HG03342 (cell line): Measurements from ENCODE around the gene ST6GALNAC4.
"Not testable (repeated sequence)": the region's sequence is repeated elsewhere in the genome, so short reads cannot be mapped to it uniquely, and the experiment has no call there.

Experiments used
- ATAC-seq: cut with Tn5 transposase; IDR thresholded peaks from one replicate; pipeline ENCODE4 v1.9.1; 2021; ENCODE audit warnings: mild to moderate bottlenecking, moderate library complexity; ENCODE audit not compliant: unreplicated experiment

ST6GALNAC4 gene

DNA sequence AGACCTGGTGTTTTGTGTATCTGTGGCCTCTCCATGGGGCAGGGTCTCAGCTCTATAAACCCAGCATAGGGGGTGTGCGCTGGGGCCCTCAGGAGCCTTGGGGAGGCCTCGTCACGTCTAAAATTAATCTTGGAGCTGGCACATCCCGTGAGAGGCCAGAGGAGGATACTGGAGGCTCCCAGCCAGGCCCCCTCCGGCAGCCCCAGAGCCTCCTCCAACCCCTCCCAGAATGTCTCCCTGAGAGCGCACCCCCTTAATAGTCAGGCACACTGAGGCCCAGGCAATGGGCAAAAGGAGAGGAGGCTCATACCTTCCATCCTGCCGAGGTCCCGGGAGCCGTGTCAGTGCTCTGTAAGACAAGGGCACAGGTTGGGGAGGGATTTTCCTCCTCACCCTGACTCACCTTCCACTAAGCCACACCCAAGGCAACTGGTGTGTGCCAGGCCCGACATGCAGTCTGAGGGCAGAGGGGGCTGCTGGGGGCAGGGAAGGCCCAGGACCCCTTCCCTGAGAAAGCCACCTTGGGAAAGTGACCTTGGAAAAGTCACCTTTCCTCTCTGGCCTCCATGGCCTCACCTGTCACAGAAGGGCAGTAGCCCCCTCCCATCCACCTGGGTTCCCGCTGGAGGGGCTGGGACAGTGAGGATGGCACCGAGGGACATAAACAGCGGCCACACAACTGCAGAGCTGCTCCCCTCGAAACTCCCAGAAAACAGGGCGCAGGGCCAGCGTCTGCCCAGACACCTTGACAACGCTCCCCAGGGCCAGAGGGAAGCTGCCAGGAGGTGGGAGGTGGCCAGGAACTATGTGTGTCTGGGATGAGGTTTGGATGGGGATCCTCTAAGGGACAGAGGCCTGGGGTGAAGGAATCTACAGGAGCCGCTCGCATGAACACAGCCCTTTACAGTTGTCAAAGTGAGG is 42.3 kb downstream of the ST6GALNAC4 start:
- no peak for ATAC-seq

DNA sequence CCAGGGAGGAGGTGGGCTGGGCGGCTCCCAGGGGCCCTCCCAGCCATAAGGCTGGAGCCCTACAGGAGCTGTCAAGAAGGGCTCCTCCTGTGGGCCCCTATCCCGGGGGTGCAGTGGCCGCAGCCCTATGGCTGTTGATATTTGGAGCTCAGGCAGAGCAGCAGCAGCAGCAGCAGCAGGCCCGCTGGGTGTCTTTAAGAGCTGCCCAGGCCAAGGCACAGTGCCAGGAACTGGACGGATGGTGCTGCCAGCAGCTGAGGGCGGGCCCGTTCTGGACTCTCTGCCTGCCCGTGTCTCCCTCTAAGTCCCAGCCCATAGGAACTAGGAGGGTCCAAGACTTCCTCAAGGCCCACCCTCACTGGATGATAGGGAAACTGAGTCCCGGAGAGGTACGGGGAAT is 43.0 kb downstream of the ST6GALNAC4 start:
- no peak for ATAC-seq

DNA sequence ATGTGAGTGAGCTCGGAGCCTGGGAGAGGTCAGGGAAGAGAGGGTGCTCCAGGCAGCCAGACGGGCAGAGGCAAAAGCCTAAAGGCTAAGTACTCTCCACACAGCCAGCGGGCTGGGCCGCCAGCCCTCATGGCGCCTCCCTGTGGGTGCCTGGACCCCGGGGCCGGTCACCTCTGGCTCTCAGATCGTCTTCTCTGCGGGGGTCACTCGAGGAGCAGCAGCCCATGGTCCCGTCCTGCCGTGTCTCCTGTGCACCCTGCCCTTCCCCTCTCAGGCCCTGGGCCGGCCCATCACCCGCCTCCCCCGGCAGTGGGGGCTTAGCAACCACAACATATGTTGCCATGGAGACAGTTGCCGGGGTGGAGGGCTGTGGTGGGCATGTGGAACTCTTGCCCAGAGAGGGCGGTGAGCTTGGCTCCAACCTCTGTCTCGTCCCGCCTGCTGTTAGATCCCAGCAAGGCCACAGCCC is 43.6 kb downstream of the ST6GALNAC4 start:
- ATAC-seq, result no peak

DNA sequence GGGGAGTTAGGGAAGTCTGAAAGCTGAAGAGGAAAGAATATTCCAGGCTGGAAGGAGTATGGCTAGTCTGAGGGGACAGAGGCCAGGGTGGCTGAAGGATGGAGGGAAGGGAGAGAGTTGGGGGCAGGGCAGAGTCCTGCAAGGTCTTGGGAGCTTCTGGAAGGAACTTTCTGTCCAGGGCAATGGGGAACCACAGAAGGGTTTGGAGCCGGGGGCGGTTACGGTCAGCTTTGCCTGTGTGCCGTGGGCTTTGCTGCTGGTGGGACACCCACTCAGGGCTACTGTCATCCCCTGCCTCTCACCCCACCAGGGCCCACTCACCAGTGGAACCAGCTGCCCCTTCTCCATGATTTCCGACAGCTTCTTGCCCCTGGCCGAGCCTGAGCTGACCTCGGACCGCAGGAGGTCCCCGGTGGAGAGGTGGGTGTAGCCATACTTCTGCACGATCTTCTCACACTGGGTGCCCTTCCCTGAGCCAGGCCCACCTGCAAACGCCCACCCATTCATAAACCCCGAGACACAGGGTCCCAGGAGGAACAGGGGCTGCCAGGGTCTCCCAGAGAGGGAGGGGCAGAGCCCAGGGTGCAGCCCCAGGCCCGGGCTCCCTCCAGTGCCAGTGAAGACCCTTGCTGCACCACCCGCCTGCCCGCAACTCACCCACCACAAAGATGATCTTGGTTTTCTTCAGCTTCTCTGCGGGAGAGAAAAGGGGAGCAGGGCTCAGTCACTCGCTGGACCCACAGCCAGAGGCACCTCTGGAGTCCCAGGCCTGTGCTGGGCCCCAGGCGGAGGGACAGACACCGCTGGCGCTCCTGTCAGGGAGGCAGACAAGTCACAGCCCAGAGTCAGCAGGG is 44.2 kb downstream of the ST6GALNAC4 start:
- no peak for ATAC-seq

DNA sequence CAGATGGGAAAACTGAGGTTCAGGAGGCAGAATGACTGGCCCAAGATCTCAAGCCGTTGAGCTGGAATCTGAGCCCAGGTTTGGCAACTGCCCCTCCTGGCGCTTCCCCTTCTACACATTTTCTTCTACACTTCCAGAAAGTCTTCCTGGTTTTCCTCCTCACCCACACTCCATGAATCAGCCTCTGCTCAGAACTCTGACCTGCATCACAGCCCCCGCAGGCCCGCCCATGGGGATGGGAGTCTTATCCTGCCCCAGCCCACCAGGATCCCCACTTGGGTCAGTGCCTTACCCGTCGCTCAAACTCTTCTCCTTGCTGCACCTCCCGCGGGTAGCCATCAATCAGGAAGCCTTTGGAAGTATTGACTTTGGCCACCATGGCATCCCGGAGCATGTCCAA is 45.3 kb downstream of the ST6GALNAC4 start:
- ATAC-seq, result no peak

DNA sequence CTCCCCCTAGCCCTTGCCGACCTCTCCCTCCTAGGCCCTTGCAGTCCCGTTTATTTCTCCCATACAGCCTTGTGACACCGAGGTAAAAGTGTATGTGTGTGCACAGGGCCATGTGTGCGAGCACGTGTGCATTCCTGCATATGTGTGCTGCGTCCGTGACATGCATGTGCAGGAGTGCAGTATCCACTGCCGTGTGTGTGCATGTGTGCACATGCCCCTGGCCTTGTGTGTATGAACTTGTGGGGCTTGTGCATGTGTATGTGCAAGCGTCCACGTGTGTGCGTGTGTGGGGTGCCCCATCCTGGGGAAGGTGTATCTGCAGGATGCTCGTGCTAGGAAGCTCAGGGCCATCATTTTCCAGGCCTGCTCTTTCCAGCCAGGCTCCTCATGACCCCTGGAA is 46.0 kb downstream of the ST6GALNAC4 start:
- no peak for ATAC-seq

DNA sequence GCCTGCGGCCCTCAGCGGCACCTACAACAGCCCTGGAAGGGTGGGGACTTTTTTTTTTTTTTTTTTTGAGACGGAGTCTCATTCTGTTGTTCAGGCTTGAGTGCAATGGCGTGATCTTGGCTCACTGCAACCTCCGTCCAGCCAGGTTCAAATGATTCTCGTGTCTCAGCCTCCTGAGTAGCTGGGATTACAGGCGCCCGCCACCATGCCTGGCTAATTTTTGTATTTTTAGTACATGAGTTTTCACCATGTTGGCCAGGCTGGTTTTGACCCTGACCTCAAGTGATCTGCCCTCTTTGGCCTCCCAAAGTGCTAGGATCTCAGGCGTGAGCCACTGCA is 46.7 kb downstream of the ST6GALNAC4 start:
- not testable (repeated sequence) for ATAC-seq

DNA sequence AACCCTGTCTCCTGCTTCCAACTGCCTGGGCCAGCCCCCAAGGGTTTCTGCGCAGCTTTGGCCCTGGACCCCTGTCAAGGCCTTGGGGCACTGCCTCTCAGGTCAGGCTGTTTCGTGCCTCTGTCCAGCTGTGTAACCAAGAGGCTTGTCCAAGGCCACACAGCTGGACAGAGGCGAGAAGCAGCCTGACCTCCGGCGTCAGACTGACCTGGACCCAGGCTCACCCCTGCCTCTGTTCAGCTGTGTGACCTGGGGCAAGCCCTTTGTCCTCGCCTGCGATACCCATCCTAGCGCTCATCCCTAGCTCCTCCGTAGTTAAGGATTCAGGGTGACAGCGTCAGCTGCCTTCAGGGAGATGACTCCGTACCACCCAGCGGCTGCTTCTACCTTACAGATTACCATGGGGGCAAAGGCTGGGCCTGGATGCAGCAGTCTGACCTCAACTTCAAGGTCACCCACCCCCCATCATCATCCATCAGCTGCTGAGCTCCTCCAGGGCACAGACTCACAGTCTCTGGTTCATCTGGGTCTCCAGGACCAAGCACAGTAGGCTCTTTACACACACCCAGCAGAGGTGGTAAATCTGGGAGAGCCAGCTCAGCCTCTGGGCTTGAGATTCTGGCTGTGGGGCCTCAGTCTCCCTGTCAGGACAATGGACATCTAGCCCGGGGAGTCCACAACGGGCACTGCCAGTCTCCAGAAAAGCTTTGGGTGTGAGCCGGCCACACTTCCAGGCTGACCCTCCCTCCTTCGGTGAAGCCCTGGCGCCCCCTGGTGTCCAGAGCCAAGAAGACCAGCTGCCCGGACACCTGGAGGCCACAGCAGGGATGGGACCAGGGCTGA is 47.3 kb downstream of the ST6GALNAC4 start:
- ATAC-seq, result no peak

DNA sequence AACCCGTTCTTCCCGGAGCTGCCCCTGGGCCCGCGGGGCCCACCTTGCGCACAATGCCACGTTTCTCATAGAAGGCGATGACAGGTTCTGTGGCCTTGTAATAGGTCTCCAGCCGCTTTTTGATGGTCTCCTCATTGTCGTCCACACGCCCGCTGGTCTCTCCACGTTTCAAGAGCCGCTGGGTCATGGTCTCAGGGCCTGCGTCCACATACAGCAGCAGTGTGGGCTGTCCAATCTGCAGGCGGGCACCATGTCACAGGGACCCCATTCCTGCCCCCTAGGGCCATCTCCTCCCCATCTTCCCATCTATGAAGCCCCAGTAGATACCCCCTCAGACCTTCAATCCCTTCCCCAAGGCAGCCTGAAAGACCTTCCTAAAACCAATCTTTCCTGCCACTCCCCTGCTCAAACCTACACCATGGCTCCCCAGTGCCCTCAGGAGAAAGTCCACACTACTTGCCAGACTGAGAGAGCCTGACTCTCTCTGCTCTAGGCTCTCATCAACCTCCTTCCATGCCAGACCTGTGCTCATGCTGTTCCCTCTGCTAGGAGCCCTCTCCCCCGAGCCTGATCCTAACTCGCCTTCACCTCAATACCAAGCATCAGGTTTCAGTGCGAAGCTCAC is 48.5 kb downstream of the ST6GALNAC4 start:
- no peak for ATAC-seq

DNA sequence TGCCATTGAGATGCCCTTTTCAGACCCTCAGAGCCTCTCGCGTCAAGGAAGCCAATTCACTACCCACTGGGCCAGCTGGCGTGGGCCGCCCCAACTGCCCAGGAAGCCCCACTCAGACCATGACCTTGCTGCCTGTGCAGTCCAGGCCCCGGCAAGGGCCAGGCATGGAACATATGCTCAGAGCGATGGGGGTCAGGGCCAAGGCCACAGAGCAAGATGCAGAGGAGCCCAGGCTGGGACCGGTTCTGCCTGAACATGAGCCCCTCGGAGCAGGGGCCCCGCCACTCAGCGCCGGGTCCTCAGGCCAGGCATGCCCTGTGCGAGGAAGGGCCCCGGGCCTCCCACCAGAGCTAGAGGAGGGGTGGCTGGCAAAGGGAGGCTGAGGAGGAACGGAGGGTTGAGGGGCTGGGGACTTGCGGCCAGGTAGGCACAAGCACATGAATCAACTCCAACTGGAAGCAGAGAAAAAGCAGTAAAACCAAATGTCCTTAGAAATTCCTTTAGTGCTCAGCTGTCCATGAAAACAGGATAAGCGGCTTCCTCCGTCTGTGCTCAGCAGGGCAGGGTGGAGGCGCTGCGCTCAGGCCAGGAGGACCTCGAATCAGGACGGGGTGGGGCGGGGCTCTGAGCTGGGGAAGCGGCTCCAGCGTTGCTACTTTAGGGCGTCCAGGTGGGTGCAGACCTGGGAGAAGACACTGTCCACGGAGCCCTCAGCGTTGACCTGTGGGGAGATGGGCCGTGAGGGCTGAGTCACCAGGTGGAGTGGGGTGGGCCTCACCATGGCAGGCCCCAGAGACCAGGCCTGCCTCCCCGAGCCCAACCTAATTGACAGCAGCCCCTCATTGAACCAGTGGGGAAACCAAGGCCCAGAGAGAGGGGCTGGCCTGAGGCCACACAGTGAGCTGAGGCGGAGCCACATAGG is 49.2 kb downstream of the ST6GALNAC4 start:
- ATAC-seq, result no peak

DNA sequence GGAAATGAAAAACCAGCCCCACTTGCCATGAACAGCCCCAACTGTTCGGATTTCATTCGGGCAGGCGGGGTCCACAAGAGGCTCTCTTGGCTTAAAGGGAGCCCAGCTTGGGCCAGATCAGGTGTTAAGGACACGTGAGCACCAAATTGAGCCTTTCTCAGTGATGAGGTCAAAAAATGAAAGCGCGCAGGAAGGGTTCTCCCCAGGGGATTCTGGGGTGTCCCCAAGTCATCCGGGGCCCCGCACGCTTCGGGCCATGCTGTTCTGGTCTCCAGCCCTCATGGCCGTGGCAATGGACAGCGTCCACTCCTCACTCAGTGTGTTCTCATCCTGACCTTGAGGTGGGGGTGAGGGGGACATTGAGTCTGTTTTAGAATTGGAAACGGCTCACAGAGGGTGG is 50.3 kb downstream of the ST6GALNAC4 start:
- no peak for ATAC-seq

DNA sequence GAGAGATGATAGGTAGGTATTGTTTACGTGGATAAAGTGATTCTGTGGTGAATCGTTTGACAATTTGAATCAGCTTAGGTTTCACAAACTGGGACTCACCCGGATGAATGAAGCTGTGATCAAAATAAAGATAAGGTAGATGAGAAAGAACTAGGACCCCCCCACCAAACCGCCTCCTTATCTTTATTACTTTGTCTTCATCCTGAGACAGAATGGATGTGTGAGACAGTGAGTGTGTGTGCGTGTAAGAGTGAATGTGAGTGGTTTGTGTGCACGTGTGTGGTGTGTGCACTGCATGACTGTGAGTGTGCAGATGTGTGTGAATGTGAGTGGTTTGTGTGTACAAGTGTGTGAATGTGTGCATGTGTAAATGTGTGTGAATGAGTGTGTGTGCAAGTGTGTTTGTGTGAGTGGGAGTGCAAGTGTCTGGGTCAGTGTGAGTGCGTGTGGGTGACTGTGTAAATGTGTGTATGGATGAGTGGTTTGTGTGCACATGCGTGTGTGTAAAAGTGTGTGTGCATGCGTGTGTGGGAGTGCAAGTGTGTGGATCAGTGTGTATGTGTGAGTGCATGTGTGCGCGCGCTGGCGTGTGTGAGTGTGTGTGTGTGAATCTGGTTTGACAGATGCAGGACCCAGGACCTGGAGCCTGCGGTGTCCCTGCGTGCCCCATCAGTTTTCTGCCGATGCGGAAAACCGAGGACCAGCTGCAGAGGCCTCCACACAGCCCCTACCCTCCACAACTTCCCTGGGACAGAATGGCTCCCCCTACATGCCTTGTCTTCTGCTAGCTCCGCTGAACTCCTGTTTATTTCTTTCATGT is 51.0 kb downstream of the ST6GALNAC4 start:
- no peak for ATAC-seq

DNA sequence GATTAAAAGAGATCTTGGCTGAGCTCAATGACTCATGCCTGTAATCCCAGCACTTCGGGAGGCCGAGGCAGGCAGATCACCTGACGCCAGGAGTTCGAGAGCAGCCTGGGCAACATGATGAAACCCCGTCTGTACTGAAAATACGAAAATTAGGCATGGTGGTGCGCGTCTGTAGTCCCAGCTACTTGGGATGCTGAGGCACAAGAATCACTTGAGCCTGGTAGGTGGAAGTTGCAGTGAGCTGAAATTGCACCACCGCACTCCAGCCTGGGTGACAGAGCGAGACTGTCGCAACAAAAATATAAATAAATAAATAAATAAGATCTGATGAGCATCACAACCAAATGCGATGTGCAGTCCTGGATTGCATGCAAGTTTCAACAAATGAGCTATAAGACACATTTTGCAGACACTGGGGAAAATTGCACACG is 53.6 kb downstream of the ST6GALNAC4 start:
- no peak for ATAC-seq

DNA sequence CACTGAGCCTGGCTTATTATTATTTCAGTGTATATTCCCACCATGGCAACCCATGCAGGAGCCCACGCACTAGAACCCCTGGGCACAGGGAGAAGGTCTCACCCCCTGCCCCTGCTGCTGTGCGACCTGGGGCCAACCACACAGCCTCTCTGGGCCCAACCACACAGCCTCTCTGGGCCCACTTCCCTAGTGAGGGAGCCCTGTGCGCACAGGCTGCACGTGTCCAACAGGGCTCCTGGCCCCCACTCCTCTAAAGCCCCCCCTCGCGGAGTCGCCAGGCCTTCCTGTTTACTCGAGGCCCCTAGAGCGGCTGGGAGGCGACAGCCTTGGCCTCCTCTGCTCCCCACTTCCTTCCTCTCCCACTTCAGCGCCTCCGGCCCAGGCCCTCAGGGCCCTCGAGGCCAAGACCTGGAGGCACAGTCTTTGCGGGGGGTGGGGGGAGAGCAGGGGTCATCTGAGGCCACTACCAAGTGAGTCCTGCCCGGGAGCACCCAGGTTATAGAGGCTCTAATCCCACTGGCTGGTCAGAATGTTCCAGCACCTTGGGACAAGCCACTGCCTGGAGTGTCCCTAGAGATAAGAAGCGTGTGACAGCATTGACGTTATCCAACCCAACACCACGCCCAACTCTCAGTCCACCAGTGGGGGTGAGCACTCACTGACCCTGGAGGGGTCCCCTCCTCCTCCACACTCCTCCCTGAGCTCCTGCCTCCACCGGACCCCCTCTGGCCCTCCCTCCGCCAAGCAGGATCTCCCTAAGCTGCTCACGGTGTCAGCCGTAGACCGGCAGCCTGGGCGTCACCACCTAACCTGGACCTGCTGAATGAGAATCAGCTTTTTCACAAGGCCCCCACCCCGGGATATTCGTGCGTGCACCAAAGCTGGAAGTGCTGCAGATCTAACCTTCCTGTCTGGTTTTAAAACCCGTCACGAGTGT is 54.5 kb downstream of the ST6GALNAC4 start:
- no peak for ATAC-seq

DNA sequence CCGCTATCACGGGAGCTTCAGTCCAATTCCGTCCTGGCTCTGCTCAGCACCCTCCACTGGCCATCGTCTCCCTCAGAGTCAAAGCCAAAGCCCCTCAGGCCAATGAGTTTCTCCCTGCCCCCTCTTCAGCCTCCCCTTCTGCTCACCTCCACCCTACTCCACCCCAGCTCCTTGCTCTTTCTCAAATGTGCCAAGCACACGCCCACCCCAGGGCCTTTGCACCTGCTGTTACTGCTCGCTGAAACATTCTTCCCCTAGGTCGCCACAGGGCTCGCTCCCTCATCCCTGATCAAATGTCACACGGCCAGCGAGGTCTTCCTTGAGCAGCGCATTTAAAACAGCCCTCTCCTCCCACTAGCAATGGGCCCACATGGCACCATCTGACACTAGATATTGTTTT is 56.1 kb downstream of the ST6GALNAC4 start:
- no peak for ATAC-seq

DNA sequence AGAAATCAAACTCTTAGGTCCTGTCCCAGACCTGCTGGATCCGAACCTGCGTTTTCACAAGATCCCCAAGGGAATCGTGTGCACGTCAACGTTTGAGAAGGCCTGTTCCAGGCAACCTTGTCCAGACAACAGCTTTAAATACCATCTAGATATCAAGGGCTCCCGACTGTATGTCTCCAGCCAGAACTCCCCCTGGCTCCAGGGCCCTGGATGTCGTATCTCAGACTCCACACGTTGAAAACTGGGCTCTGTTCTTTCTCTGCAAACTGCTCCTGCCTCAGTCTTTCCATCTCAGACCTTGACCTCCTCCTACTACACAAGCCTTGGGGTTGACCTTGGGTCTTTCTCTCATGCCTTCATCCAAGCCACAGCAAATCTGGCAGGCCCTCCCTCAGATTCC is 56.6 kb downstream of the ST6GALNAC4 start:
- ATAC-seq, result no peak

DNA sequence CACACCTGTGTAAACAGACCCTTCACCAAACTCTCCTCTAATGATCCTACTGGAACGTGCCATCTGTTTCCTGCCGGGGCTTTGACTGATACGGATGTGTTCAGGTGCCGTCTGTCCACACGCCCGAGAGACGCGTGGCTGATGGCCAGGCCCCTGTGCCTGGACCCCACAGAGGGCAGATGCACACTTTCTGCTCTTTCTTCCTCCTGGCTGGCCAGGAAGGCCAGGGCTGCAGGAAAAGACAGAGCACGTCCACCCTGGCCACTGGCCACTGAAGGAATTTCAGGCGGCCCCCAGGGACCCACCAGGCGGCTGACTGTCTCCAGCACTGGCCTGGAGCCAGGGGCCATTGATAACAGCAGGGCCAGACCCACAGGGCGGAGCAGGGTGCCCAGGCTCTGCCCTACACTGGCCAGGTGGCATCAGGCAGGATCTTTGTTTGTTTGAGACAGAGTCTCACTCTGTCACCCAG is 58.8 kb downstream of the ST6GALNAC4 start:
- no peak for ATAC-seq
